HEK293 (cell line): ENCODE measurements around the gene HDAC1.

Experiments
- CTCF ChIA-PET: fragments of 350-600 bp; formaldehyde crosslinking; extraction: SDS; loops from one replicate; lab custom pipeline; 2021; ENCODE audit warnings: antibody characterized with exemption; lab: Yijun Ruan, JAX
- POLR2A ChIA-PET: fragments of 300-600 bp; formaldehyde crosslinking; extraction: SDS; loops from one replicate; lab custom pipeline; 2020; ENCODE audit warnings: antibody characterized with exemption, inconsistent platforms; lab: Yijun Ruan, JAX
- H3K27ac ChIP-seq: fragments of 200-500 bp; sonication (Bioruptor generic); 2 replicates; pipeline ENCODE4 v1.5.1; 2014; ENCODE audit warnings: low read depth, low read length, control low read depth, inconsistent platforms; ENCODE audit errors: extremely low read depth
- H3K36me3 ChIP-seq, 2 experiments: fragments of 200-500 bp in 1 of 2; sonication (Bioruptor generic) in 1 of 2; 1 replicate in 1 of 2; 2 replicates in 1 of 2; pipeline ENCODE4 v1.5.1; 2014 to 2017; ENCODE audit warnings: inconsistent platforms in 2 of 2, low read length in 2 of 2; ENCODE audit not compliant: control insufficient read depth in 2 of 2, insufficient read depth in 1 of 2
- H3K4me1 ChIP-seq: fragments of 200-500 bp; sonication (Bioruptor generic); 2 replicates; pipeline ENCODE4 v1.5.1; 2014; ENCODE audit warnings: mild to moderate bottlenecking, low read length, inconsistent platforms; ENCODE audit not compliant: control insufficient read depth, insufficient read depth
- H3K4me3 ChIP-seq: 2 replicates; pipeline ENCODE4 v1.5.1; 2011; ENCODE audit warnings: low read depth, mild to moderate bottlenecking, control low read depth, low read length, moderate library complexity
- H3K9me3 ChIP-seq: fragments of 200-500 bp; sonication (Bioruptor generic); 2 replicates; pipeline ENCODE4 v1.5.1; 2014; ENCODE audit warnings: low read depth, low read length, inconsistent platforms; ENCODE audit not compliant: control insufficient read depth, insufficient read depth
- BCL6B ChIP-seq: fragments of 450-650 bp; formaldehyde crosslinking; IDR thresholded peaks from 2 replicates; pipeline ENCODE4 v1.5.1; 2017; ENCODE audit warnings: missing biosample characterization, missing genetic modification characterization
- IKZF3 ChIP-seq: fragments of 450-650 bp; IDR thresholded peaks from 2 replicates; pipeline ENCODE4 v1.5.0; 2018; ENCODE audit warnings: missing biosample characterization, mild to moderate bottlenecking, missing genetic modification characterization, moderate library complexity
- SALL2 ChIP-seq: fragments of 450-650 bp; formaldehyde crosslinking; IDR thresholded peaks from 2 replicates; pipeline ENCODE4 v1.5.0; 2017; ENCODE audit warnings: missing biosample characterization, mild to moderate bottlenecking, missing genetic modification characterization, borderline replicate concordance
- SCRT2 ChIP-seq: fragments of 450-650 bp; formaldehyde crosslinking; IDR thresholded peaks from 2 replicates; pipeline ENCODE4 v1.5.1; 2016; ENCODE audit warnings: missing biosample characterization, missing genetic modification characterization
- ZBTB7A ChIP-seq: fragments of 450-650 bp; formaldehyde crosslinking; IDR thresholded peaks from 2 replicates; pipeline ENCODE4 v1.5.1; 2016; ENCODE audit warnings: low read depth, missing biosample characterization, missing genetic modification characterization
- ZFHX2 ChIP-seq: fragments of 450-650 bp; formaldehyde crosslinking; conservative IDR thresholded peaks from 2 replicates; pipeline ENCODE4 v1.5.1; 2016; ENCODE audit warnings: missing biosample characterization, missing genetic modification characterization
- ZFP3 ChIP-seq: fragments of 450-650 bp; formaldehyde crosslinking; IDR thresholded peaks from 2 replicates; pipeline ENCODE4 v1.5.1; 2016; ENCODE audit warnings: low read depth, missing biosample characterization, missing genetic modification characterization
- ZNF223 ChIP-seq: fragments of 450-650 bp; formaldehyde crosslinking; IDR thresholded peaks from 2 replicates; pipeline ENCODE4 v1.5.1; 2016; ENCODE audit warnings: missing biosample characterization, missing genetic modification characterization
- ZNF280C ChIP-seq: fragments of 450-650 bp; formaldehyde crosslinking; IDR thresholded peaks from 2 replicates; pipeline ENCODE4 v1.5.1; 2016; ENCODE audit warnings: missing biosample characterization, missing genetic modification characterization
- ZNF398 ChIP-seq: fragments of 450-650 bp; formaldehyde crosslinking; IDR thresholded peaks from 2 replicates; pipeline ENCODE4 v1.5.1; 2017; ENCODE audit warnings: missing biosample characterization, missing genetic modification characterization
- ZNF404 ChIP-seq: fragments of 450-650 bp; formaldehyde crosslinking; IDR thresholded peaks from 2 replicates; pipeline ENCODE4 v1.5.1; 2017; ENCODE audit warnings: missing biosample characterization, missing genetic modification characterization
- ZNF548 ChIP-seq: fragments of 450-650 bp; formaldehyde crosslinking; IDR thresholded peaks from 2 replicates; pipeline ENCODE4 v1.5.1; 2016; ENCODE audit warnings: missing biosample characterization, missing genetic modification characterization
- ZNF561 ChIP-seq: fragments of 450-650 bp; IDR thresholded peaks from 2 replicates; pipeline ENCODE4 v1.5.1; 2018; ENCODE audit warnings: missing biosample characterization, missing genetic modification characterization, borderline replicate concordance
- ZNF664 ChIP-seq: fragments of 450-650 bp; formaldehyde crosslinking; IDR thresholded peaks from 2 replicates; pipeline ENCODE4 v1.5.1; 2016; ENCODE audit warnings: missing biosample characterization, missing genetic modification characterization
- ZNF670 ChIP-seq: fragments of 450-650 bp; formaldehyde crosslinking; IDR thresholded peaks from 2 replicates; pipeline ENCODE4 v1.5.1; 2016; ENCODE audit warnings: missing biosample characterization, missing genetic modification characterization, low read depth
- ZNF768 ChIP-seq: fragments of 450-650 bp; formaldehyde crosslinking; IDR thresholded peaks from 2 replicates; pipeline ENCODE4 v1.5.1; 2018; ENCODE audit warnings: missing biosample characterization, mild to moderate bottlenecking, missing genetic modification characterization
- TF ChIP-seq, protein P1 (sequence below): fragments of 450-650 bp; formaldehyde crosslinking; IDR thresholded peaks from 2 replicates; pipeline ENCODE4 v1.5.1; 2016; ENCODE audit warnings: missing biosample characterization, missing genetic modification characterization, borderline replicate concordance

HDAC1 gene

DNA sequence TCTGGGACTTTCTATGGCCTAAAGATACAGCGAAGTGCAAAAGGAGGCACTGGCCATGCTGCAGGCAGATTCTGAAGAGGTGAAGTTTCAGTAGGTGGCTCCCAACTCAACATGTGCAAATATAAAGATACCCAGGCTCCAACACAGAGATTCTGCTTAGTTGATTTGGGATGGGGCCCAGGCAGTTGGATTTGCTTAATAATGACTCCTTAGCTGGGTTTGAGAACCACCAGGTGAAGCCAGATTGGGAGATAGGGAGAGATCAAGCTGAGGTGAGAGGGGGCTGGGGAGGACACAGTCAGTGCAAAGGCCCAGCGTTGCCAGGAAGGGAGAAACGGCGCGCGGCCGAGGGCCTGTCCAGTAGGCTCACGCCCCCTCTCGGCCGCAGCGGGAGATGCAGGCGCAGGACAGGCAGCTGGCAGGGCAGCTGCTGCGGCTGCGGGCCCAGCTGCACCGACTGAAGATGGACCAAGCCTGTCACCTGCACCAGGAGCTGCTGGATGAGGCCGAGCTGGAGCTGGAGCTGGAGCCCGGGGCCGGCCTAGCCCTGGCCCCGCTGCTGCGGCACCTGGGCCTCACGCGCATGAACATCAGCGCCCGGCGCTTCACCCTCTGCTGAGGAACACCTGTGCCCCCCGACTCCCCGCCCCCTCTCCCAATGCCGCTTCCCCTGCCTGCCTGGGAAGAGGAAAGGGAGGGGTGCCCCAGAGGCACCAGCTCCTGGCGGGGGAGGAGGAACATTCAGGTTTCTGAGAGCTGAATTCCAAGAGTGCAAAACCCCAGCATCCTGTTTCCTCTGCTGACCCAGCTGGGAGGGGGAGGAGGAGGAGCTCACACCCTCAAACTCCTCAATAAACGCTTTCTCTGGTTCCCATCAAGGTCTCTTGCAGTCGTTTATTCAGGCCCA is 43.6 kb upstream of the HDAC1 start (continued):
- no peak for TF ChIP-seq ZNF670 (tag by site-specific recombination)

DNA sequence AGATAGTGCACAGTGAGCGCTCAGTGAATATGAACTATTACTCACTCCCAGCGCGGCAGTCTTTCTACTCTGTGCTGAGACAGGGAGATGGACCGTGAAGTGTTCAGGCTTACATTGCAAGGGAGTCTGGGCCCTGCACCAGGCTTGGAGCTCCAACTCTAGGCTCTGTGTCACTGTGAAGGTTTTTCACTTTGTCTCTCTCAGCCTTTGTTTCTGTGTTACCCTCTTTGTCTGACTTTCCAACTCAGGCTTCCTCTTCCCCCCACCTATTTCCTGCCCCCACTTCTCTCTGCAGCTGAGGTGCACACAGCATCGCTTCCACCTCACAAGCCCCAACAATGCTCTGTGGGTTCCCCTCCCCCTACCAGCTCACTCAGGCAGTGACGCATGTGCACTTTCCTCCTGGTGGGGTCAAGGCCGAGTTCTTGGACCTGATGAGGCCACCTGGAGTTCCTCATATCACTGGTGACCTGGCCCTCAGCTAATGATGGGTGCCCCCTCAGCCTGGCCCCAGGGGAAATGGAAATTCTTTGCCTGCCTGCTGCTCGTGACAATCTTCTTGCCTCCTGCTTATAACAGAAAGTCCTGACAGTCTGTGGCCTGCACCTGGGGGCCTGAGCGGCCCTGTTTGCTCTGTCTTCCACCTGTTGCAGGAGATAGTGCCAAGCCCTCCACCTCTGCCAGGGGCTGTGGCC is 41.9 kb upstream of the HDAC1 start:
- Histone ChIP-seq H3K4me3 (no peak overlapping the region), H3K9me3 (no peaks in the 10 kb centered on the region), H3K4me1 (no peaks in the 10 kb centered on the region), H3K27ac (no peak overlapping the region), H3K36me3 (no peaks in the 10 kb centered on the region)
- CTCF ChIA-PET = interaction anchor here (0.6 to 4.0 kb wide), 8 partner anchors 11 to 1032 kb away, joined by 3 to 33 read pairs (median 4); no protein-coding TSS in a partner anchor
- POLR2A ChIA-PET = interaction anchor here (0.5 to 1.5 kb wide), 2 partner anchors 23 to 42 kb away, joined by 3 to 5 read pairs; partner anchors contain the start of gene HDAC1
- TF ChIP-seq ZNF398 (tag by site-specific recombination) = peak; percentile 42
- no peak for TF ChIP-seq BCL6B (tag by site-specific recombination)
- peak; percentile 92 for TF ChIP-seq SCRT2
- no peak for TF ChIP-seq ZNF561 (tag by site-specific recombination)

DNA sequence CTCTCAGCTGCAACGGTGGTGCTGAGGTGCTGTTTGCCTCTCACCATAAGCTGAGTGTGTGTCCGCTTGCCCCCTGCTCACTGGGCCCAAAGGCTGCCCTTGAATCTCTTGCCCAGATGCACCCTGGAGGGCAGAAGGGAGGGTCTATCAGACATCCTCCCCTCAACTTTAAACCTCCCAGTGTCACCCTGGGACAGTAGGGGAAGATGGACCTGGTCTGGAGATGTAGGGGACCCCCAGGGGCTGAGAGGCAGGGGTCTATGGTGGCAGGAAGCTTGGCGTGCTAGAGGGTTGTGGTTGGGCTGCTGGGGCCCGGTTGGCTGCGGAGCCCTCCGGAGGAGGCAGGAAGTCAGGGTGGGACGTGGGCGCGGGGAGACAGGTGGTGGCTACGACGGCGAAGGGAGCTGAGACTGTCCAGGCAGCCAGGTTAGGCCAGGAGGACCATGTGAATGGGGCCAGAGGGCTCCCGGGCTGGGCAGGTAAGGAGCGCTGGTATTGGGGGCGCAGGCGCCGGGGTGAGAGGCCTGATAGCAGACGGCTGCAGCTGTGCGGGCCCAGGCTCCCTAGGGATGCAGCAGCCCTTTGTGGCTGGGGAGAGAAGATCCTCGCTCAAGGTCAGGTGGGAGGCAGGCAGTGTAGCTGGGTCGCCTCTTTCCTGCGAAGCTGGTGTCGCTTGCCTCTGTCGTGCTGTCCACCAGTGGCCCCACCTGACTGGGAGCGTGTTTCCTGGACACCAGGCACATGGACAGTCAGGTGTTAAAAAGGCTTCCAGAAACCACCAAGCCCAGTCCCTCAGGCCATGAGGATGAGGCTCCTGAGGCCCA is 40.8 kb upstream of the HDAC1 start, which contains the start of gene LCK:
Gene LCK (plus strand): TSS at position 373 of the 824 bp plus-strand sequence. CDS start 23,065 bp downstream, outside the sequence.
- ChIA-PET POLR2A (interaction anchor here (1.5 kb wide), 1 partner anchor 40 kb away, joined by 3 read pairs; the partner anchor contains the start of gene HDAC1), CTCF (interaction anchor here (0.6 to 1.0 kb wide), 4 partner anchors 10 to 1033 kb away, joined by 3 to 6 read pairs (median 4); no protein-coding TSS in a partner anchor)
- H3K9me3 ChIP-seq = no peaks in the 10 kb centered on the region
- H3K4me3 ChIP-seq = no peak within 1 kb of the TSS
- H3K27ac ChIP-seq = no peak within 1 kb of the TSS
- TF ChIP-seq, protein P1, sequence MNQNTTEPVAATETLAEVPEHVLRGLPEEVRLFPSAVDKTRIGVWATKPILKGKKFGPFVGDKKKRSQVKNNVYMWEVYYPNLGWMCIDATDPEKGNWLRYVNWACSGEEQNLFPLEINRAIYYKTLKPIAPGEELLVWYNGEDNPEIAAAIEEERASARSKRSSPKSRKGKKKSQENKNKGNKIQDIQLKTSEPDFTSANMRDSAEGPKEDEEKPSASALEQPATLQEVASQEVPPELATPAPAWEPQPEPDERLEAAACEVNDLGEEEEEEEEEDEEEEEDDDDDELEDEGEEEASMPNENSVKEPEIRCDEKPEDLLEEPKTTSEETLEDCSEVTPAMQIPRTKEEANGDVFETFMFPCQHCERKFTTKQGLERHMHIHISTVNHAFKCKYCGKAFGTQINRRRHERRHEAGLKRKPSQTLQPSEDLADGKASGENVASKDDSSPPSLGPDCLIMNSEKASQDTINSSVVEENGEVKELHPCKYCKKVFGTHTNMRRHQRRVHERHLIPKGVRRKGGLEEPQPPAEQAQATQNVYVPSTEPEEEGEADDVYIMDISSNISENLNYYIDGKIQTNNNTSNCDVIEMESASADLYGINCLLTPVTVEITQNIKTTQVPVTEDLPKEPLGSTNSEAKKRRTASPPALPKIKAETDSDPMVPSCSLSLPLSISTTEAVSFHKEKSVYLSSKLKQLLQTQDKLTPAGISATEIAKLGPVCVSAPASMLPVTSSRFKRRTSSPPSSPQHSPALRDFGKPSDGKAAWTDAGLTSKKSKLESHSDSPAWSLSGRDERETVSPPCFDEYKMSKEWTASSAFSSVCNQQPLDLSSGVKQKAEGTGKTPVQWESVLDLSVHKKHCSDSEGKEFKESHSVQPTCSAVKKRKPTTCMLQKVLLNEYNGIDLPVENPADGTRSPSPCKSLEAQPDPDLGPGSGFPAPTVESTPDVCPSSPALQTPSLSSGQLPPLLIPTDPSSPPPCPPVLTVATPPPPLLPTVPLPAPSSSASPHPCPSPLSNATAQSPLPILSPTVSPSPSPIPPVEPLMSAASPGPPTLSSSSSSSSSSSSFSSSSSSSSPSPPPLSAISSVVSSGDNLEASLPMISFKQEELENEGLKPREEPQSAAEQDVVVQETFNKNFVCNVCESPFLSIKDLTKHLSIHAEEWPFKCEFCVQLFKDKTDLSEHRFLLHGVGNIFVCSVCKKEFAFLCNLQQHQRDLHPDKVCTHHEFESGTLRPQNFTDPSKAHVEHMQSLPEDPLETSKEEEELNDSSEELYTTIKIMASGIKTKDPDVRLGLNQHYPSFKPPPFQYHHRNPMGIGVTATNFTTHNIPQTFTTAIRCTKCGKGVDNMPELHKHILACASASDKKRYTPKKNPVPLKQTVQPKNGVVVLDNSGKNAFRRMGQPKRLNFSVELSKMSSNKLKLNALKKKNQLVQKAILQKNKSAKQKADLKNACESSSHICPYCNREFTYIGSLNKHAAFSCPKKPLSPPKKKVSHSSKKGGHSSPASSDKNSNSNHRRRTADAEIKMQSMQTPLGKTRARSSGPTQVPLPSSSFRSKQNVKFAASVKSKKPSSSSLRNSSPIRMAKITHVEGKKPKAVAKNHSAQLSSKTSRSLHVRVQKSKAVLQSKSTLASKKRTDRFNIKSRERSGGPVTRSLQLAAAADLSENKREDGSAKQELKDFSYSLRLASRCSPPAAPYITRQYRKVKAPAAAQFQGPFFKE (tag by site-specific recombination) = no peak
- TF ChIP-seq IKZF3 (tag by site-specific recombination) (no peak), SALL2 (no peak), ZBTB7A (tag by site-specific recombination) (no peak), ZNF280C (tag by site-specific recombination) (no peak), ZNF404 (no peak), ZNF548 (tag by site-specific recombination) (no peak), ZFP3 (tag by site-specific recombination) (no peak), ZNF768 (tag by site-specific recombination) (no peak), ZNF223 (no peak), ZFHX2 (tag by site-specific recombination) (no peak), ZNF664 (no peak)
- H3K4me1 ChIP-seq = no peaks in the 10 kb centered on the region
- H3K36me3 ChIP-seq = no peaks in the 10 kb centered on the region
